Measurements from ENCODE around the gene PPFIBP2.

The PPFIBP2 gene

DNA sequence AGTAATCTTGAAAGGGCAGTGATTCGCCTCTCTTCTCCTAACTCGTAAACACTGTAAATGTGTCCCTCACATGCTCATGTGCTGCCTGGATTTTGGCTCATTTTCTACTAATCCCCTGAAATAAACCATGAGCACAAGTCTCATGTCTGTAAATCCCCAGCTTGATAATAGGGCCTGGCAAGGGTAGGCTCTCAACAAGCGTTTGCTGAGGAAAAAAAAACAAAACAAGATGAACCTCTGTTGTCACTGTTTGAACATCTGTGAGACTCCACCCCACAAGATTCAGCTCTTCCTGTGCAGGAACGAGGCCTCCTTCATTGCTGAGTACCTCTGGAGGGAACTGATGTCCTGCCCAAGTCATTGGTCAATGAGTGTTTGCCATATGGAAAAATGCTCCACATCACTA is 164.0 kb downstream of the PPFIBP2 start:
- DNase-seq (ENCODE audit: low read depth) = no peak
- no peak overlapping the region for H3K4me3 ChIP-seq (replicated peaks; ENCODE audit: low read depth, low read length)
- TF ChIP-seq, protein P1, sequence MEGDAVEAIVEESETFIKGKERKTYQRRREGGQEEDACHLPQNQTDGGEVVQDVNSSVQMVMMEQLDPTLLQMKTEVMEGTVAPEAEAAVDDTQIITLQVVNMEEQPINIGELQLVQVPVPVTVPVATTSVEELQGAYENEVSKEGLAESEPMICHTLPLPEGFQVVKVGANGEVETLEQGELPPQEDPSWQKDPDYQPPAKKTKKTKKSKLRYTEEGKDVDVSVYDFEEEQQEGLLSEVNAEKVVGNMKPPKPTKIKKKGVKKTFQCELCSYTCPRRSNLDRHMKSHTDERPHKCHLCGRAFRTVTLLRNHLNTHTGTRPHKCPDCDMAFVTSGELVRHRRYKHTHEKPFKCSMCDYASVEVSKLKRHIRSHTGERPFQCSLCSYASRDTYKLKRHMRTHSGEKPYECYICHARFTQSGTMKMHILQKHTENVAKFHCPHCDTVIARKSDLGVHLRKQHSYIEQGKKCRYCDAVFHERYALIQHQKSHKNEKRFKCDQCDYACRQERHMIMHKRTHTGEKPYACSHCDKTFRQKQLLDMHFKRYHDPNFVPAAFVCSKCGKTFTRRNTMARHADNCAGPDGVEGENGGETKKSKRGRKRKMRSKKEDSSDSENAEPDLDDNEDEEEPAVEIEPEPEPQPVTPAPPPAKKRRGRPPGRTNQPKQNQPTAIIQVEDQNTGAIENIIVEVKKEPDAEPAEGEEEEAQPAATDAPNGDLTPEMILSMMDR (IDR thresholded peaks at IDR 0.05; ENCODE audit: low read length, missing control alignments) = no peak

DNA sequence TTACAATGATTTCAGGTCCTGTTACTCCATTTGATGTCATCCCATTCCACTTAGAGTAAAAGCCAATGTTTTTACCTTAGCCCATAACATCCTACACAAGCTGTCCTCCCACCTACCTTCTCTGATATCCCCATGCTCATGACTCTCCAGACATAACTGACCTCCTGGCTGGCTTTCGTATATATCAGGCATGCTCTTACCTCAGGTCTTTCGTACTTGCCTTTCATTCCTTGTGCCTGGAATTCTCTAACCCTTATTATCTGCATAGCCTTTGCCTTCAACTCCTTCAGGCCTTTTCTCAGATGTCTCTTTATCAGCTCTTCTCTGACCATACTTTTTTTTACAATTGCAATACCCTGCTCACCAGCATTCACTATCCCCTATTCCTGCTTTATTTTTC is 169.8 kb downstream of the PPFIBP2 start:
- H3K4me3 ChIP-seq (replicated peaks; ENCODE audit: low read depth, low read length) = no peak overlapping the region
- TF ChIP-seq, protein P1 (IDR thresholded peaks at IDR 0.05; ENCODE audit: low read length, missing control alignments) = no peak
- no peak for DNase-seq (ENCODE audit: low read depth)

DNA sequence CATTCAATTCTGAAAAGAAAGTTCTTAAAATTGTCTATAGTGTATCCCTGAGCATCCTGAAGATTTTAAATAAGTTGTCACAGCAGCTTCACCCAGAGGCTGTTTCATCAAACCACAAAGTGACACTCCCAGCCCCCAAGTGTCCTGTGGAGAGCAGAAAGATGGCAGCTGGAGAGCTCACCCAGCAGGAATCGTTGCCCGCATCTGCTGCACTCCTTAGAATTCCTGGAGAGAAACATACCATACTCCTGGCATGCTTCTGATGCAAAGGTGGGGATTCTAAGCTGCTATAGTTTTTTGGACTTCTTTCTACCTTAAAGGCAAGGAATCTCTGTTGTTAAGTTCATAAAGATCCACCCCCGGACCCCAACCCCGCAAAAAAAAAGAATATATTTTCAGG is 173.0 kb downstream of the PPFIBP2 start:
- H3K4me3 ChIP-seq (replicated peaks; ENCODE audit: low read depth, low read length) = no peak overlapping the region
- TF ChIP-seq, protein P1 (IDR thresholded peaks at IDR 0.05; ENCODE audit: low read length, missing control alignments) = no peak
- no peak for DNase-seq (ENCODE audit: low read depth)

DNA sequence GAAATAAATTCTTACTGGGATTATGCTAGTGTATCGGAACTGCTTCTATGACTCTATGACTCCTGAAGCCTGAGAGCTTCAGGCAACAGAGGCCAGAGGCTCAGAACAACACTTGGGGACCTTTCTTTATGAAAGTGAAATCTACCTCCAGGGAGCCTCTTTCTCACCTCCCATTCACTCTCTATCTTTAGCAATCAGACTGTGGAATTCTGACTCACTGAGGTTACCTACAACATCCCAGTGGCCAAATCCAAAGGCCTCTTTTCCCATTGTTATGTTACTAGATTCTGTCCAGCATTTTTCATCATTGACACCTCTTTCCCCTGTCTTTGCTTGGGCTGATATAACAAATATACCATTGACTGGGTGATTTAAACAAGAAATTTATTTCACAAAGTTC is 173.6 kb downstream of the PPFIBP2 start:
- TF ChIP-seq, protein P1 (IDR thresholded peaks at IDR 0.05; ENCODE audit: low read length, missing control alignments) = no peak
- no peak overlapping the region for H3K4me3 ChIP-seq (replicated peaks; ENCODE audit: low read depth, low read length)
- no peak for DNase-seq (ENCODE audit: low read depth)

DNA sequence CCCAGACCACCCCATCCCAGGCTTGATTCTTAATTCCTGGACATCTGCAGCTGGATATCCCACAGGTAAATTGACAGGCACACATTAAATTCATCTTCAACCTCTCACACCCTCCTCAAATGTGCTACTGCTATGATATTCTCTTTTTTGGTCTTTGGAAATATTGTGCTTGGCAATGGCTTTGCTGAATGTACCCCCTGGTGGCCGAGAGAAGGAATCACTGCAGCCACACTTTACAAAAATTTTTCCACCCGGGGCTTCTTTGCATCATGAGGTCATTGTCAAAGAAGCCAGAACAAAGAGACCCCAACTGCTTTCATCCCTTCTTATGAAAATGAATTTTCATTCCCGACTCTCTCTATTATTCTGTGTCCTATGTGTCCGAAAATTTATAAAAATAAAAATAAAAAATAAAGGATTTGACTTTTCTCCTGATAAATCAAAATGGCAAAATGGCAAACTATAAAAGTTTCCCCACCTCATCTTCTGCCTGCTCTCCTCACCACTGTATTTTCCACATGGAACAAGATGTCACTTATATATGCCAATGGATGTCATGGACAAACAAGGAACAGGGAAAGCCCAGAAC is 174.5 kb downstream of the PPFIBP2 start:
- peak; percentile 58 for DNase-seq (ENCODE audit: low read depth)
- TF ChIP-seq, protein P1 (IDR thresholded peaks at IDR 0.05; ENCODE audit: low read length, missing control alignments) = peak; percentile 92

DNA sequence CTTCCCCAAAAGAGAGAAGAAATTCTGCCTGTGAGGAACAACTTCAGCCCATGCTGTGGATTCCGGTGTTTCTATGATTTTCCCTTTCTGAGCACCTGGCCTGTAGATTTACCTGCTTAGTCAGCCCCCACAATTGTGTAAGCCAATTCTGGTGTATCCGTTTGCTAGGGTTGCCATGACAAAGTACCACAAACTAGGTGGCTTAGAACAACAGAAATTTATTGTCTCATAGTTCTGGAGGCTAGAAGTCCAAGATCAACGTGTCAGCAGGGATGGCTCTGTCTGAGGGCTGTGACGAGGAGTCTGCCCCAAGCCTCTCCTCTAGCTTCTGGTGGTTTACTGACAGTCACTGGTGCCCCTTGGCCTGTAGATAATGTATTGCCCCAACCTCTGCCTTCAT is 175.4 kb downstream of the PPFIBP2 start:
- DNase-seq (ENCODE audit: low read depth) = no peak
- TF ChIP-seq, protein P1 (IDR thresholded peaks at IDR 0.05; ENCODE audit: low read length, missing control alignments) = no peak
- H3K4me3 ChIP-seq (replicated peaks; ENCODE audit: low read depth, low read length) = no peak overlapping the region

More for the DNA sequence above, 174.5 kb downstream of the PPFIBP2 start:
- H3K4me3 ChIP-seq (replicated peaks; ENCODE audit: low read depth, low read length) = no peak overlapping the region

DNA sequence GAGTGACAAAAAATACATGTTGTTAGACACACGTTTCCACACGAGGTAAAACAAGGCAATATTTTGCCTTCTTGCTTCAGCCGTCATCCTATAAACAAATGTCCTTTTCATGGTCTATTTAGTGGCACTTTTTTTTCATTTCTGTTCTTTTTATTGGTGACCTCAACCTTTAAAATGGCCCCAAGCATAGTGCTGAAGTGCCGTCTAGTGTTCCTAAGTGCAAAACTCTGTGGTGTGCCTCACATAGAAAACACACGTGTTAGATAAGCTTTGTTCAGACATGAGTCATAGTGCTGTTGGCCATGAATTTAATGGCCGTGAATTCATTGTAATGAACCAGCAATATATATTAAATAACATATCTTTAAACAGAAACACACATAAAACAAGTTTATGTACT is 176.8 kb downstream of the PPFIBP2 start:
- H3K4me3 ChIP-seq (replicated peaks; ENCODE audit: low read depth, low read length) = no peak overlapping the region
- TF ChIP-seq, protein P1 (IDR thresholded peaks at IDR 0.05; ENCODE audit: low read length, missing control alignments) = no peak
- DNase-seq (ENCODE audit: low read depth) = no peak

Data from fibroblast of pulmonary artery (primary cell).